Left kidney (tissue), 2 donors: ENCODE measurements around the gene UGT1A6. TPM values are rescaled to one million over a fixed set of nuclear protein-coding genes. Genes with fewer than 3 reads are reported as not detected.

Experiments used
- DNase-seq: peaks from one replicate; pipeline ENCODE4 v3.0.0-alpha.2; 2013
- polyA plus RNA-seq: library from polyadenylated mRNA; unstranded; fragments of 120-200 nt; gene quantifications from one replicate; pipeline ENCODE4 v1.2.1, GENCODE V29; 2013; ENCODE audit not compliant: insufficient read length

Gene UGT1A6
- polyA plus RNA-seq, 1 donor: 2.7 TPM

DNA sequence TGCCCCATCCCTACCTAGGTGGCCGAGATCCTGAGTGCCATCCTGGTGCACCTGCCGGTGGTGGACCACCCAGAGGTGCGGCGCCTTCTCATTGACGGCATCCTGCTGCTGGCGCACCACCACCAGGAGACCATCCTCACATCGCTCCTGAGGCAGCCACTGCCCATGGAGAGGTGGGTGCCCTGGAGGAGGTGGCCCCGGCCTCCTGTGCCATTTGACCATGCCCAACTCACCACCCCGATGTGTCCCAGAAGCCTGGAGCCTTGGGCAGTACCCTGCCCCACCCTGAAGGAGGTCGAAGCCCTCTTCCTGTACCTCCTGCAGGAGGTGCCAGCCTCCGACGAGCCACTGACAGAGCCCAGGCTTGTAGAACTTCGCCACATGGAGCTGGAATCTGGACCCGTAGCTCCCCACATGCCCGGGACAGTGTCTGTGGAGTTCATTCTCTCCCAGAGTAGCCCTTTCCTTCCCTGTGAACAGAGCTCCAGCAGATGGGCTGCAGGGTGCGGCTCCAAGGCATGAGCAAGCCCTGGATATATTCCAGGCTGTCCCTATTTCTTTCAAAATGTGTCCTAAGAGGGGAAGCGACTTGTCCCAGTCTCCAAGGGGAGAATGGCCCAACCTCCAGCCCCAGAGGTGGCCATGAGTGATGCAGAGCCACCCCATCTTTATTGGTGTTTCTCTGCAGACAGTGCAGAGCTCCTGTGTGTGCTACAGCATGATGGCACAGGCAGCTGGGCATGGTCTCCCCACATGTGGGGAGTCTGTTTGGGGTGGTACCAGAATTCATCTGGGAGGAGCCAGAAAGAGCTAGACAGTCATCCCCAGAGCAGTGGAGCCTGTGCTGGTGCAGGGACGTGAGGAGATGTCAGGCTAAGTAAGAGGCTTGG lies 127.4 kb downstream of the UGT1A6 start:
- DNase-seq: no peak

DNA sequence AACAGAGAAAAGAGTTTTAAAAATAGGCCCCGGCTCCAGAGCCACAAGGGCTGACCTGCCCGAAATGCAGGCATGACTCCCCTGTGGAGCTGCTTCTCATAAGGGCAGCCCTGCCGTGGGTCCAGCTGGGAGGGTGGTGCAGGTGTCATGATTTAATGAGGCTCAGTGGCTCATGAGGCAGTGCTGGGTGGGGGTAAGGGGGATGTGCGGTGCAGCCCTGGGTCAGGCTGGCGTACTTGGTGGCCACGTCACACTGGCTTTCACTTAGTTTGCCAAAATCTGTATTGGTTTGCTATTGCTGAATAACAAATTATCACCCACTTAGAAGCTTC lies 128.1 kb downstream of the UGT1A6 start:
- DNase-seq: no peak

DNA sequence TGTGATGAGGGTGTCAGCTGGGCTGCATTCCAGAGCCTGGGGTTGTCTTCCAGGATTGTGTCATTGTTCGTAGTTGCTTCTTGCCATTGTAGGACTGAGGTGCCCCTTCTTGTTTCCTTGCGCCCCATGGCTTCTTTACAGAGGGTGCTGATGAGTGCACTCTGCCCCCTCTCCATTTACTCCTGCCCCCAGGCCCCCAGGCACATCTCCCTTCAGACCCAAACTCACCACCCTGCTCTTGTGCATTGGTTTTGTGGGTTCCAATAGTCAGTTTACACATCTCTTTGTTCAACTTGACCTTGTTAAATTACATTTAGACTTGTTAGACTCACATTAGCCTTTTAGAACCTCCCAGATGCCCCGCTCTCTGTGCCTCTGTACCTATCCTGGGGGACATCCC lies 128.5 kb downstream of the UGT1A6 start:
- DNase-seq: no peak

DNA sequence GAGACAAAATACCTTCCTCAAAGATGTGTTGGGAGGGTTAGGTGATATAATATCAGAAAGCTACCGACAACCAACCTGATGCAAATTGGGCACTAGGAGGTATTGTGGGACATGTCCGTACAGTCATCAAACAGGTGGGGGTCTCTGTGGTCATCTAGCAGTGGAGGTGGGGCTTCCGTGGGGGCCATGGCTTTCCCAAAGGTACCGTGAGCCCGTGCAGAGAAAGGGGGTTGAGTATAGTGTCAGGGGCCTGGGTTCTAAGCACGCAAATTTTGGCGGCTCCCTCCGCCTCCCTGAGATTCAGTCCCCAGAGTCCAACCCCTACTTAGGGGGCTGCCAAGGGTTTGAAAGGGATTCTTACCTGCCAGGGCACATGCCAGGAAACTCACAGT lies 129.0 kb downstream of the UGT1A6 start:
- no peak for DNase-seq

DNA sequence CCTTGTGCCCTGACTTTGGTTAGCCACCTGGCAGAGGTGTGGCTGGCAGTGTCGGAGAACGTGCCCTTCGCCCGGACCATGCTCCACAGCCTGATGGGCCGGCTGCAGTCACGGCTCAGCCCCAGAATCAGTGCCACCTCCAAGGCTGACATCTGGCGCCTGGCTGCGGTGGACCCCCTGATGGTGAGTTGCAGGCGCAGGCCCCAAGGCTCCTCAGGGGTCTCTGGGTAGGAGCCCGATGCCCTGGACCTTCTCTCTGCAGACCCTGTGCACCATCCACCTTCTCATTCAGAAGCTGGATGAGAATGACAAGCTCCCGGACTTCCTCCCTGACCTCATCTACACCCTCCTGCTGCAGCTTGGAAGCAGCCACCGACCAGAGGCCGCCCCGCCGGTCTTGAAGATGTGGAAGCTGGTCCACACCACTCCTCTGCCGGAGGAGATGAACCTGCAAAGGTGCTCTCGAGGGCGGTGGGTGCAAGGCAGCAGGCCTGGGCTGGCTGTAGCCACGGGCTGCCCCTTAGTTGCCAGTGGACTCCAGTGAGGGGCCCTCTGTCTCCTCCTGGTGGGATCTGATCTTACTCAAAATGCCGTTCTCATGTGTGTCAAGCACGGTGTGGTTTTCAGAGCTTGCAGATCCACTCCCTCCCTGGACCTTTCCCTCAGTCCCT lies 129.5 kb downstream of the UGT1A6 start:
- no peak for DNase-seq

Other genes starting within 250 kb of the UGT1A6 start
- gene USP40, start 126.1 kb upstream of the UGT1A6 start, polyA plus RNA-seq: 79.2 TPM
- not detected for gene UGT1A8, start 75.3 kb upstream of the UGT1A6 start, polyA plus RNA-seq
- gene UGT1A10, start 56.4 kb upstream of the UGT1A6 start, polyA plus RNA-seq: not detected
- 4.9 TPM for gene UGT1A9, start 21.0 kb upstream of the UGT1A6 start, polyA plus RNA-seq
- 0.07 TPM for gene UGT1A7, start 11.0 kb upstream of the UGT1A6 start, polyA plus RNA-seq
- gene UGT1A5, start 20.0 kb downstream of the UGT1A6 start, polyA plus RNA-seq: not detected
- gene UGT1A4, start 25.8 kb downstream of the UGT1A6 start, polyA plus RNA-seq: not detected
- not detected for gene UGT1A3, start 36.2 kb downstream of the UGT1A6 start, polyA plus RNA-seq
- 0.58 TPM for gene UGT1A1, start 67.4 kb downstream of the UGT1A6 start, polyA plus RNA-seq
- gene MROH2A, start 85.4 kb downstream of the UGT1A6 start, polyA plus RNA-seq: 0.28 TPM
- 33.4 TPM for gene HJURP, start 161.6 kb downstream of the UGT1A6 start, polyA plus RNA-seq
- 0.33 TPM for gene TRPM8, start 224.5 kb downstream of the UGT1A6 start, polyA plus RNA-seq